Uterus (tissue), 4 donors: ENCODE measurements around the gene NKAIN2. TPM values are rescaled to one million over a fixed set of nuclear protein-coding genes. Genes with fewer than 3 reads are reported as not detected.

Experiments used
- DNase-seq, 2 donors: peaks; one replicate each; pipeline ENCODE4 v3.0.0-alpha.2; 2019 to 2020
- H3K27ac ChIP-seq, 2 donors: fragments of 200-600 bp; sonication (generic); 1 replicate in 1 of 2; 2 replicates in 1 of 2; pipeline ENCODE4 v1.5.1; 2016 to 2018
- H3K27me3 ChIP-seq, 2 donors: fragments of 200-600 bp; sonication (generic); one replicate each; pipeline ENCODE4 v1.5.1; 2018 to 2019; ENCODE audit warnings: control low read depth in 1 of 2
- H3K36me3 ChIP-seq, 2 donors: fragments of 200-600 bp; sonication (generic); one replicate each; pipeline ENCODE4 v1.5.1; 2019; ENCODE audit warnings: control low read depth in 1 of 2
- H3K4me1 ChIP-seq, 2 donors: fragments of 200-600 bp; sonication (generic); one replicate each; pipeline ENCODE4 v1.5.1; 2018 to 2019; ENCODE audit warnings: control low read depth in 1 of 2
- H3K4me3 ChIP-seq, 2 donors: fragments of 200-600 bp; sonication (generic); 1 replicate in 1 of 2; 2 replicates in 1 of 2; pipeline ENCODE4 v1.5.1; 2018 to 2019; ENCODE audit warnings: mild to moderate bottlenecking in 1 of 2
- H3K9me3 ChIP-seq, 2 donors: fragments of 200-600 bp; sonication (generic); one replicate each; pipeline ENCODE4 v1.5.1; 2019; ENCODE audit warnings: control low read depth in 1 of 2
- POLR2A ChIP-seq, 2 donors: fragments of 450-650 bp; IDR thresholded peaks; one replicate each; pipeline ENCODE4 v1.6.1; 2016; ENCODE audit warnings: antibody characterized with exemption in 2 of 2, mild to moderate bottlenecking in 1 of 2, moderate library complexity in 1 of 2
- intact Hi-C: fragments of 100-400 bp; cut with DNase I; formaldehyde crosslinking; loops from one replicate; pipeline ENCODE4 v1.15.1; 2023; ENCODE audit warnings: low total_unique reads
- total RNA-seq, 4 donors: library from RNA; depleted of rRNA in 3 of 4; stranded (reverse); fragments of >200 nt in 3 of 4; gene quantifications; one replicate each; pipeline versions ENCODE4 v1.1.0 to v1.2.4, GENCODE V29; 2014 to 2023
- TF ChIP-seq, protein P1 (sequence below), 4 experiments: fragments of 200-600 bp in 2 of 4; fragments of 450-650 bp in 2 of 4; sonication (generic) in 2 of 4; IDR thresholded peaks; one replicate each; pipeline ENCODE4 v1.5.1; 2016 to 2019; ENCODE audit warnings: antibody characterized with exemption in 4 of 4, mild to moderate bottlenecking in 2 of 4, moderate library complexity in 1 of 4
- donor health status: DM: yes; HTN: yes; CAD: no.

Gene NKAIN2
- total RNA-seq, 4 donors from 2014 or later: 0.59 to 1.1 (median 1.0) TPM; not detected in 1

DNA sequence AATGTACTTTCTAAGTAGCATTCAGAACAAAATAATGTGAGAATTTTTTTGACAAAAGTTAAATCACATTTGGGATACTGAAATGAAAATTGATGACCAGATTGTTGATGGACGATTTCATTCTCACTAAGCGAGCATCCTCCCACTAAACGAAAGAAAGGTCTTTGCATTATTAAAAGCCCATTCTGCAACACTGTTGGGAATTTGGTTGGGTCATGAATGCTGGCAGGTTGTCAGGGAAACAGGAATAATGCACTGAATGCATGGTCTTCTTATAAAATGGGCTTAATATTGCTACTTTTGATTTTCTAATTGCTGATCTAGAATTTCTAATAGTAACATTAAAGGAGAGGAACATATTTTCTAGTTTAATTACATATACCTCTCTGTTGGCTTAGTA is 229.8 kb downstream of the NKAIN2 start:
- TF ChIP-seq, protein P1, sequence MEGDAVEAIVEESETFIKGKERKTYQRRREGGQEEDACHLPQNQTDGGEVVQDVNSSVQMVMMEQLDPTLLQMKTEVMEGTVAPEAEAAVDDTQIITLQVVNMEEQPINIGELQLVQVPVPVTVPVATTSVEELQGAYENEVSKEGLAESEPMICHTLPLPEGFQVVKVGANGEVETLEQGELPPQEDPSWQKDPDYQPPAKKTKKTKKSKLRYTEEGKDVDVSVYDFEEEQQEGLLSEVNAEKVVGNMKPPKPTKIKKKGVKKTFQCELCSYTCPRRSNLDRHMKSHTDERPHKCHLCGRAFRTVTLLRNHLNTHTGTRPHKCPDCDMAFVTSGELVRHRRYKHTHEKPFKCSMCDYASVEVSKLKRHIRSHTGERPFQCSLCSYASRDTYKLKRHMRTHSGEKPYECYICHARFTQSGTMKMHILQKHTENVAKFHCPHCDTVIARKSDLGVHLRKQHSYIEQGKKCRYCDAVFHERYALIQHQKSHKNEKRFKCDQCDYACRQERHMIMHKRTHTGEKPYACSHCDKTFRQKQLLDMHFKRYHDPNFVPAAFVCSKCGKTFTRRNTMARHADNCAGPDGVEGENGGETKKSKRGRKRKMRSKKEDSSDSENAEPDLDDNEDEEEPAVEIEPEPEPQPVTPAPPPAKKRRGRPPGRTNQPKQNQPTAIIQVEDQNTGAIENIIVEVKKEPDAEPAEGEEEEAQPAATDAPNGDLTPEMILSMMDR (IDR thresholded peaks at IDR 0.05): no peak
- TF ChIP-seq POLR2A (IDR thresholded peaks at IDR 0.05): no peak
- Histone ChIP-seq H3K27me3 (no peaks in the 10 kb centered on the region), H3K4me1 (no peaks in the 10 kb centered on the region), H3K27ac (no peak overlapping the region), H3K4me3 (no peak overlapping the region), H3K9me3 (no peaks in the 10 kb centered on the region), H3K36me3 (no peaks in the 10 kb centered on the region)
- DNase-seq: no peak
- intact Hi-C loops: no loop called here

DNA sequence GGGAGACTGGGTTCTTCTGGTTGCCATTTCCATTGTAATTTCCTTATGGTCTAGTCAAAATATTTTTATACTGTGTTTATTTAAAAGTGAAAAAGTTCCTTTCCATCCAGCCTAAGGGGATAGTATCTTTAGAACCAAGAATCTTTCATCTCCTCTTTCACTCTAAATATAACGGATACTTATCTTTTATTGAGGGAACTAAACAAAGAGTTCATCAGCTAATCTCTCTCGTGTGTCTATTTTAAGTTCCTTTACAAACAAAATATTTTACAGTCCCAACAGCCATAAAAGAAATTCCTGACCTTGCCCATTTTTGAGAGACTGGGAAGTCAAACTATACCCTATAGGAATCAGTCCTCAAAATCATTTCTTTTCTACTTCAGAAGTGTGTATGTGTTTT is 232.7 kb downstream of the NKAIN2 start:
- Histone ChIP-seq H3K4me1 (no peaks in the 10 kb centered on the region), H3K36me3 (no peaks in the 10 kb centered on the region), H3K27me3 (no peaks in the 10 kb centered on the region), H3K9me3 (no peaks in the 10 kb centered on the region), H3K4me3 (no peak overlapping the region), H3K27ac (no peak overlapping the region)
- DNase-seq: no peak
- intact Hi-C loops: no loop called here
- no peak for TF ChIP-seq POLR2A (IDR thresholded peaks at IDR 0.05)
- TF ChIP-seq, protein P1 (IDR thresholded peaks at IDR 0.05): no peak

DNA sequence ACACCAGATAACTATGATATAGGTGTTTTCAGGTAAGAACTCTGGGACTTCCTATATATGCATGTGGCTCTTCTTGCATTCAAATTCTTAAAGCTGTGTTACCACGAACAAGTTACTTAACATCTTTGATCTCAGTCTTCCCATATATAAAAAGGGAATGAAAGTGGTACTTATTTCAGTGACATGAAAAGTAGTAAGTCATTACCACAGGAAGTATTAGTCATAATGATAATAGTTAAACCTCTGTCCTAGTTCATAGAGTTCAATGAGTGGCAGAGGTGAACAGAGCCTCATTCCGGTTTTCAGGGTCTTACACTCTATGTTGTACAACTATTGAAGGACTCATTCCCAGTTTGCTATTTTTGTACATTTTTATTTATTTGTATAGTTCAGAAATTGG is 237.0 kb downstream of the NKAIN2 start:
- Histone ChIP-seq H3K27ac (no peak overlapping the region), H3K4me3 (no peak overlapping the region), H3K36me3 (no peaks in the 10 kb centered on the region), H3K27me3 (no peaks in the 10 kb centered on the region), H3K4me1 (no peaks in the 10 kb centered on the region), H3K9me3 (no peaks in the 10 kb centered on the region)
- DNase-seq: no peak
- TF ChIP-seq, protein P1 (IDR thresholded peaks at IDR 0.05): no peak
- TF ChIP-seq POLR2A (IDR thresholded peaks at IDR 0.05): no peak
- intact Hi-C loops: no loop called here

DNA sequence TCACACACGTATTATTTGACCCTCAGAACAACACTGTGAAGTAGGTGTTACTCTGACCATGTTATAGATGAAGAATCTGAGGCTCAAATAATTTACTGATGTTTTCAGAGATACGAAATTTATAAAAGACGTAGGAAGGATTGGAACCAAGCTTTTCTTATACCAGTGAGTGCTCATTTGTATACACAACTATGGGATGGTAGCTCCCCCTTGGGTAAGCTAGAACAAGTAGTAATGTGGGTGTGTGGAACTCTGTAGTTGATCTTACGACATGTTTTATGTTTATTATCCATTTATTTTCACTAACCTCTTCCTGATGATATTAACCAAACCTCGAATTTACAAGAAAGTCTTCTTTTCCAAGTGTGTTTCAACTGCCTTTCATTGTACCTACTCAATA is 248.5 kb downstream of the NKAIN2 start:
- intact Hi-C loops: no loop called here
- H3K27ac ChIP-seq: no peak overlapping the region
- TF ChIP-seq POLR2A (IDR thresholded peaks at IDR 0.05): no peak
- TF ChIP-seq, protein P1 (IDR thresholded peaks at IDR 0.05): no peak
- no peaks in the 10 kb centered on the region for H3K36me3 ChIP-seq
- no peak overlapping the region for H3K4me3 ChIP-seq
- H3K9me3 ChIP-seq: no peaks in the 10 kb centered on the region
- no peak for DNase-seq
- no peaks in the 10 kb centered on the region for H3K4me1 ChIP-seq
- H3K27me3 ChIP-seq: no peaks in the 10 kb centered on the region

DNA sequence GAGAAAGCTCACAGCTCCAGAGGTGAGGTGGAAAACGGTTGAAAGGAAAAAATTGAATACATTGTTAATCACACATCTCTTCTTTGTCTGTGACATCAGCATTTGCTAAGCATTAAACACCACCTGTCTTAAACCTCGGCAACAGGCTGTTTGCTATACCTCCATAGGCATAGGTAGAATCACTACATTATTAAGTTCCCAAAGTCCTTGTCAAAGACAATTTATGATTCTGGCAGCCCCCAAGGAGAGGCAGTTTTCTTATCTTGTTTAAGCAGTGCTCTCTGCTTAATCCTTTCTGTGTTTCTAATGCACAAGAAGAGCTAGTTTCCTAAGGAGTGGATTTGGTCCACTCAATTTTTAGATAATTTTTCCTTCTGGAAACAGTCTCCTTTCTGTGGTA is 249.7 kb downstream of the NKAIN2 start:
- H3K27me3 ChIP-seq: no peaks in the 10 kb centered on the region
- no peak for TF ChIP-seq POLR2A (IDR thresholded peaks at IDR 0.05)
- TF ChIP-seq, protein P1 (IDR thresholded peaks at IDR 0.05): no peak
- no peak overlapping the region for H3K4me3 ChIP-seq
- no peaks in the 10 kb centered on the region for H3K9me3 ChIP-seq
- no peak for DNase-seq
- H3K36me3 ChIP-seq: no peaks in the 10 kb centered on the region
- H3K27ac ChIP-seq: no peak overlapping the region
- intact Hi-C loops: no loop called here
- H3K4me1 ChIP-seq: no peaks in the 10 kb centered on the region
